Nucleus accumbens (tissue), 56 donors: ENCODE results near the gene NUBP1.
"Not testable (repeated sequence)": the region's sequence is repeated elsewhere in the genome, so short reads cannot be mapped to it uniquely, and the experiment has no call there.

Experiments
- DNase-seq, 56 donors: peaks; one replicate each; lab custom pipeline; 2025; lab: John Stamatoyannopoulos, UW

Gene NUBP1

GRCh38 chr16:10750793-10751192 lies 7.2 kb downstream of the NUBP1 start:
- no peak for DNase-seq

- DNase-seq = no peak
Observed at GRCh38 chr16:10751291-10751697, 7.7 kb downstream of the NUBP1 start.

- peak in 24 of 56 donors; percentile 2 to 66 (median 28) for DNase-seq
Observed at GRCh38 chr16:10752843-10753523, 9.3 kb downstream of the NUBP1 start.

- DNase-seq = no peak
Observed at GRCh38 chr16:10753670-10754069, 10.0 kb downstream of the NUBP1 start.

GRCh38 chr16:10754941-10755340 lies 11.3 kb downstream of the NUBP1 start:
- no peak for DNase-seq

- no peak for DNase-seq
Observed at GRCh38 chr16:10756574-10756973, 12.9 kb downstream of the NUBP1 start.

- DNase-seq = peak in 7 of 56 donors; percentile 7 to 40 (median 21)
Observed at GRCh38 chr16:10760858-10761257, 17.2 kb downstream of the NUBP1 start.

- peak in 1 of 56 donors; percentile 40 for DNase-seq
Observed at GRCh38 chr16:10761373-10761772, 17.7 kb downstream of the NUBP1 start.

GRCh38 chr16:10762336-10763016 lies 18.8 kb downstream of the NUBP1 start:
- DNase-seq = no peak

- no peak for DNase-seq
Observed at GRCh38 chr16:10763456-10763855, 19.8 kb downstream of the NUBP1 start.

- DNase-seq = no peak
Observed at GRCh38 chr16:10765772-10766171, 22.1 kb downstream of the NUBP1 start.

GRCh38 chr16:10767127-10767526 lies 23.5 kb downstream of the NUBP1 start:
- DNase-seq = no peak

- no peak for DNase-seq
Observed at GRCh38 chr16:10769381-10769780, 25.7 kb downstream of the NUBP1 start.

- DNase-seq = no peak
Observed at GRCh38 chr16:10770907-10771306, 27.3 kb downstream of the NUBP1 start.

- DNase-seq = no peak
Observed at GRCh38 chr16:10776280-10776679, 32.6 kb downstream of the NUBP1 start.

GRCh38 chr16:10776923-10777322 lies 33.3 kb downstream of the NUBP1 start:
- DNase-seq = not testable (repeated sequence)

GRCh38 chr16:10777356-10777755 lies 33.7 kb downstream of the NUBP1 start:
- no peak for DNase-seq

GRCh38 chr16:10779908-10780307 lies 36.3 kb downstream of the NUBP1 start:
- DNase-seq = not testable (repeated sequence)

- no peak for DNase-seq
Observed at GRCh38 chr16:10780628-10781027, 37.0 kb downstream of the NUBP1 start.

GRCh38 chr16:10782628-10783027 lies 39.0 kb downstream of the NUBP1 start:
- DNase-seq = no peak

GRCh38 chr16:10787304-10787703 lies 43.7 kb downstream of the NUBP1 start:
- DNase-seq = no peak

- DNase-seq = not testable (repeated sequence)
Observed at GRCh38 chr16:10788630-10789029, 45.0 kb downstream of the NUBP1 start.
